Mucosa of rectum (tissue), 2 donors: ENCODE results near the gene LHFPL3.

Experiments used
- H3K27ac ChIP-seq, 2 donors: one replicate each; pipeline ENCODE4 v1.7.0; 2013; ENCODE audit warnings: inconsistent platforms in 2 of 2, low read depth in 2 of 2, low read length in 2 of 2
- H3K27me3 ChIP-seq, 2 donors: one replicate each; pipeline ENCODE4 v1.7.0; 2013; ENCODE audit warnings: low read length in 2 of 2; ENCODE audit not compliant: control insufficient read depth in 2 of 2, insufficient read depth in 2 of 2
- H3K36me3 ChIP-seq, 2 donors: one replicate each; pipeline ENCODE4 v1.7.0; 2013; ENCODE audit warnings: low read length in 2 of 2; ENCODE audit not compliant: control insufficient read depth in 2 of 2, insufficient read depth in 2 of 2
- H3K4me1 ChIP-seq, 2 donors: one replicate each; pipeline ENCODE4 v1.7.0; 2013; ENCODE audit warnings: low read length in 2 of 2, mild to moderate bottlenecking in 1 of 2; ENCODE audit not compliant: control insufficient read depth in 2 of 2, insufficient read depth in 2 of 2
- H3K4me3 ChIP-seq, 2 donors: one replicate each; pipeline ENCODE4 v1.7.0; 2013; ENCODE audit warnings: low read length in 2 of 2
- H3K9ac ChIP-seq, 2 donors: one replicate each; pipeline ENCODE4 v1.7.0; 2013; ENCODE audit warnings: low read length in 2 of 2, low read depth in 1 of 2, mild to moderate bottlenecking in 1 of 2
- H3K9me3 ChIP-seq, 2 donors: one replicate each; pipeline ENCODE4 v1.7.0; 2013; ENCODE audit warnings: low read length in 2 of 2; ENCODE audit not compliant: control insufficient read depth in 2 of 2
- donor health status: healthy.
- donor health status: Normal muscosa, but diverticular disease.

Gene LHFPL3

GRCh38 chr7:104410742-104411141 lies 82.3 kb downstream of the LHFPL3 start:
- H3K9me3 ChIP-seq, result no peaks in the 10 kb centered on the region
- H3K36me3 ChIP-seq, result no peaks in the 10 kb centered on the region
- no peak overlapping the region for H3K9ac ChIP-seq
- peaks cover 0 to 2% of the 10 kb centered on the region in 2 donors for H3K27me3 ChIP-seq
- H3K4me1 ChIP-seq, result no peaks in the 10 kb centered on the region
- no peak overlapping the region for H3K27ac ChIP-seq
- no peak overlapping the region for H3K4me3 ChIP-seq

- Histone ChIP-seq H3K9ac (no peak overlapping the region), H3K4me1 (no peaks in the 10 kb centered on the region), H3K4me3 (no peak overlapping the region), H3K9me3 (no peaks in the 10 kb centered on the region), H3K27ac (no peak overlapping the region), H3K36me3 (no peaks in the 10 kb centered on the region), H3K27me3 (no peaks in the 10 kb centered on the region)
Observed at GRCh38 chr7:104412911-104413310, 84.5 kb downstream of the LHFPL3 start.

- no peaks in the 10 kb centered on the region for H3K9me3 ChIP-seq
- no peaks in the 10 kb centered on the region for H3K36me3 ChIP-seq
- no peak overlapping the region for H3K9ac ChIP-seq
- H3K27ac ChIP-seq, result no peak overlapping the region
- H3K4me3 ChIP-seq, result no peak overlapping the region
- H3K27me3 ChIP-seq, result no peaks in the 10 kb centered on the region
- no peaks in the 10 kb centered on the region for H3K4me1 ChIP-seq
Observed at GRCh38 chr7:104414216-104414615, 85.8 kb downstream of the LHFPL3 start.

GRCh38 chr7:104415700-104416099 lies 87.3 kb downstream of the LHFPL3 start:
- no peaks in the 10 kb centered on the region for H3K9me3 ChIP-seq

GRCh38 chr7:104416866-104417393 lies 88.5 kb downstream of the LHFPL3 start:
- Histone ChIP-seq H3K27ac (no peak overlapping the region), H3K9ac (no peak overlapping the region), H3K9me3 (no peaks in the 10 kb centered on the region), H3K27me3 (no peaks in the 10 kb centered on the region), H3K4me1 (no peaks in the 10 kb centered on the region), H3K36me3 (no peaks in the 10 kb centered on the region), H3K4me3 (no peak overlapping the region)

More at GRCh38 chr7:104415700-104416099, 87.3 kb downstream of the LHFPL3 start:
- no peaks in the 10 kb centered on the region for H3K27me3 ChIP-seq
- H3K4me3 ChIP-seq, result no peak overlapping the region
- no peak overlapping the region for H3K9ac ChIP-seq
- no peaks in the 10 kb centered on the region for H3K4me1 ChIP-seq
- no peak overlapping the region for H3K27ac ChIP-seq
- no peaks in the 10 kb centered on the region for H3K36me3 ChIP-seq

- no peak overlapping the region for H3K9ac ChIP-seq
- no peak overlapping the region for H3K27ac ChIP-seq
- H3K27me3 ChIP-seq, result no peaks in the 10 kb centered on the region
- no peaks in the 10 kb centered on the region for H3K36me3 ChIP-seq
- no peak overlapping the region for H3K4me3 ChIP-seq
- H3K9me3 ChIP-seq, result no peaks in the 10 kb centered on the region
- no peaks in the 10 kb centered on the region for H3K4me1 ChIP-seq
Observed at GRCh38 chr7:104431930-104432329, 103.5 kb downstream of the LHFPL3 start.

- H3K9ac ChIP-seq, result no peak overlapping the region
- H3K9me3 ChIP-seq, result no peaks in the 10 kb centered on the region
- no peak overlapping the region for H3K27ac ChIP-seq
- no peak overlapping the region for H3K4me3 ChIP-seq
- no peaks in the 10 kb centered on the region for H3K27me3 ChIP-seq
- H3K36me3 ChIP-seq, result no peaks in the 10 kb centered on the region
- no peaks in the 10 kb centered on the region for H3K4me1 ChIP-seq
Observed at GRCh38 chr7:104434129-104434528, 105.7 kb downstream of the LHFPL3 start.

- no peak overlapping the region for H3K9ac ChIP-seq
- no peaks in the 10 kb centered on the region for H3K36me3 ChIP-seq
- peaks cover 0 to 3% of the 10 kb centered on the region in 2 donors for H3K4me1 ChIP-seq
- H3K4me3 ChIP-seq, result no peak overlapping the region
- H3K9me3 ChIP-seq, result no peaks in the 10 kb centered on the region
- H3K27ac ChIP-seq, result no peak overlapping the region
- H3K27me3 ChIP-seq, result no peaks in the 10 kb centered on the region
Observed at GRCh38 chr7:104442481-104442880, 114.1 kb downstream of the LHFPL3 start.

GRCh38 chr7:104444017-104444416 lies 115.6 kb downstream of the LHFPL3 start:
- H3K27me3 ChIP-seq, result no peaks in the 10 kb centered on the region
- H3K4me3 ChIP-seq, result no peak overlapping the region
- no peaks in the 10 kb centered on the region for H3K9me3 ChIP-seq
- peaks cover 0 to 3% of the 10 kb centered on the region in 2 donors for H3K4me1 ChIP-seq
- H3K9ac ChIP-seq, result no peak overlapping the region
- no peaks in the 10 kb centered on the region for H3K36me3 ChIP-seq
- H3K27ac ChIP-seq, result no peak overlapping the region

- Histone ChIP-seq H3K36me3 (no peaks in the 10 kb centered on the region), H3K27ac (no peak overlapping the region), H3K4me1 (peaks cover 0 to 3% of the 10 kb centered on the region in 2 donors), H3K9ac (no peak overlapping the region), H3K27me3 (no peaks in the 10 kb centered on the region), H3K4me3 (no peak overlapping the region), H3K9me3 (no peaks in the 10 kb centered on the region)
Observed at GRCh38 chr7:104445393-104445792, 117.0 kb downstream of the LHFPL3 start.

GRCh38 chr7:104450861-104451260 lies 122.5 kb downstream of the LHFPL3 start:
- H3K4me1 ChIP-seq, result peaks cover 0 to 3% of the 10 kb centered on the region in 2 donors
- no peaks in the 10 kb centered on the region for H3K27me3 ChIP-seq
- no peak overlapping the region for H3K27ac ChIP-seq
- no peaks in the 10 kb centered on the region for H3K9me3 ChIP-seq
- no peaks in the 10 kb centered on the region for H3K36me3 ChIP-seq
- no peak overlapping the region for H3K4me3 ChIP-seq
- H3K9ac ChIP-seq, result no peak overlapping the region
